Liver (tissue), 9 donors: ENCODE data around the gene RPS6KA2. TPM values are rescaled to one million over a fixed set of nuclear protein-coding genes. Genes with fewer than 3 reads are reported as not detected.

ENCODE experiments used
- DNase-seq: peaks from one replicate; pipeline ENCODE4 v3.0.0-alpha.2; 2017; ENCODE audit warnings: low spot score
- H3K27ac ChIP-seq, 2 donors: one replicate each; pipeline ENCODE4 v1.7.0; 2013; ENCODE audit warnings: inconsistent platforms in 2 of 2, low read length in 2 of 2, control low read depth in 1 of 2, low read depth in 1 of 2, mild to moderate bottlenecking in 1 of 2
- H3K27me3 ChIP-seq, 4 donors: one replicate each; pipeline versions ENCODE4 v1.6.1 to v1.7.0; 2013; ENCODE audit warnings: low read length in 3 of 4, inconsistent platforms in 1 of 4, mild to moderate bottlenecking in 1 of 4, moderate library complexity in 1 of 4; ENCODE audit not compliant: control insufficient read depth in 4 of 4, insufficient read depth in 4 of 4
- H3K36me3 ChIP-seq, 4 donors: one replicate each; pipeline versions ENCODE4 v1.6.1 to v1.7.0; 2013; ENCODE audit warnings: low read length in 3 of 4, mild to moderate bottlenecking in 3 of 4, low read depth in 1 of 4, moderate library complexity in 1 of 4; ENCODE audit not compliant: control insufficient read depth in 4 of 4, insufficient read depth in 3 of 4
- H3K4me1 ChIP-seq, 4 donors: one replicate each; pipeline versions ENCODE4 v1.6.1 to v1.7.0; 2013; ENCODE audit warnings: low read length in 3 of 4, mild to moderate bottlenecking in 3 of 4, moderate library complexity in 1 of 4; ENCODE audit not compliant: control insufficient read depth in 4 of 4, insufficient read depth in 4 of 4
- H3K4me3 ChIP-seq, 3 donors: one replicate each; pipeline versions ENCODE4 v1.6.1 to v1.7.0; 2013; ENCODE audit warnings: low read length in 3 of 3, control low read depth in 1 of 3, low read depth in 1 of 3, mild to moderate bottlenecking in 1 of 3
- H3K9ac ChIP-seq, 2 donors: one replicate each; pipeline ENCODE4 v1.7.0; 2013; ENCODE audit warnings: low read length in 2 of 2, mild to moderate bottlenecking in 2 of 2, moderate library complexity in 2 of 2, control low read depth in 1 of 2, low read depth in 1 of 2
- H3K9me3 ChIP-seq, 4 donors: one replicate each; pipeline versions ENCODE4 v1.6.1 to v1.7.0; 2013; ENCODE audit warnings: low read length in 3 of 4; ENCODE audit not compliant: control insufficient read depth in 4 of 4
- CTCF ChIP-seq: fragments of 150-350 bp; IDR thresholded peaks from 2 replicates; pipeline ENCODE4 v1.5.1; 2017; ENCODE audit warnings: improper control_type of control experiment, low read depth, low read length; ENCODE audit not compliant: missing input control
- EGR1 ChIP-seq, 2 donors: IDR thresholded peaks; 2 replicates each; pipeline ENCODE4 v1.6.1; 2016 to 2018; ENCODE audit warnings: antibody characterized with exemption in 2 of 2, low read depth in 2 of 2
- FOXA1 ChIP-seq: IDR thresholded peaks from 2 replicates; pipeline ENCODE4 v1.6.1; 2016; ENCODE audit warnings: antibody characterized with exemption
- FOXA2 ChIP-seq: IDR thresholded peaks from 2 replicates; pipeline ENCODE4 v1.6.1; 2016; ENCODE audit warnings: antibody characterized with exemption
- GABPA ChIP-seq, 2 donors: IDR thresholded peaks in 1 of 2; conservative IDR thresholded peaks in 1 of 2; 2 replicates each; pipeline ENCODE4 v1.6.1; 2016; ENCODE audit warnings: antibody characterized with exemption in 2 of 2, mild to moderate bottlenecking in 1 of 2, moderate library complexity in 1 of 2
- HNF4A ChIP-seq, 2 donors: conservative IDR thresholded peaks; 2 replicates each; pipeline ENCODE4 v1.6.1; 2016; ENCODE audit warnings: antibody characterized with exemption in 2 of 2, mild to moderate bottlenecking in 2 of 2
- HNF4G ChIP-seq: IDR thresholded peaks from 2 replicates; pipeline ENCODE4 v1.6.1; 2016; ENCODE audit warnings: antibody characterized with exemption
- JUND ChIP-seq, 2 donors: IDR thresholded peaks; 2 replicates each; pipeline ENCODE4 v1.6.1; 2016; ENCODE audit warnings: antibody characterized with exemption in 2 of 2
- MAX ChIP-seq: IDR thresholded peaks from 2 replicates; pipeline ENCODE4 v1.6.1; 2016; ENCODE audit warnings: antibody characterized with exemption
- NR2F2 ChIP-seq: IDR thresholded peaks from 2 replicates; pipeline ENCODE4 v1.6.1; 2016; ENCODE audit warnings: antibody characterized with exemption
- RAD21 ChIP-seq, 2 donors: IDR thresholded peaks; 2 replicates each; pipeline ENCODE4 v1.6.1; 2016; ENCODE audit warnings: antibody characterized with exemption in 2 of 2, mild to moderate bottlenecking in 2 of 2
- RXRA ChIP-seq, 2 donors: IDR thresholded peaks; 2 replicates each; pipeline ENCODE4 v1.6.1; 2017 to 2018; ENCODE audit warnings: antibody characterized with exemption in 2 of 2, mild to moderate bottlenecking in 1 of 2
- SP1 ChIP-seq: IDR thresholded peaks from 2 replicates; pipeline ENCODE4 v1.6.1; 2018; ENCODE audit warnings: antibody characterized with exemption, mild to moderate bottlenecking
- TAF1 ChIP-seq: conservative IDR thresholded peaks from 2 replicates; pipeline ENCODE4 v1.6.1; 2016; ENCODE audit warnings: antibody characterized with exemption, mild to moderate bottlenecking
- YY1 ChIP-seq: IDR thresholded peaks from 2 replicates; pipeline ENCODE4 v1.6.1; 2016; ENCODE audit warnings: antibody characterized with exemption, mild to moderate bottlenecking
- WGBS: extraction: QIAGEN DNeasy Blood & Tissue Kit; methylation state at CpG from one replicate; pipeline ENCODE4 v1.1.7; 2013; 5-methylcytosine and 5-hydroxymethylcytosine counted together
- polyA plus RNA-seq, 2 donors: library from polyadenylated mRNA; stranded (reverse) in 1 of 2; unstranded in 1 of 2; fragments of 200-250 nt in 1 of 2; fragments of >200 nt in 1 of 2; fragmentation: Nextera tagmentation in 1 of 2; extraction: Ambion mirVana in 1 of 2; gene quantifications; one replicate each; pipeline versions ENCODE4 v1.2.1 to v1.2.3, GENCODE V29; 2013 to 2015
- total RNA-seq, 2 donors: library from RNA; depleted of rRNA; stranded (reverse); fragments of >200 nt; gene quantifications; one replicate each; pipeline ENCODE4 v1.2.3, GENCODE V29; 2014
- TF ChIP-seq, protein P1 (sequence below): IDR thresholded peaks from 2 replicates; pipeline ENCODE4 v1.6.1; 2016; ENCODE audit warnings: antibody characterized with exemption
- TF ChIP-seq, protein P2 (sequence below): IDR thresholded peaks from 2 replicates; pipeline ENCODE4 v1.6.1; 2016; ENCODE audit warnings: antibody characterized with exemption, mild to moderate bottlenecking
- TF ChIP-seq, protein P3 (sequence below): IDR thresholded peaks from 2 replicates; pipeline ENCODE4 v1.6.1; 2016; ENCODE audit warnings: antibody characterized with exemption
- donor health status: healthy.
- donor health status: healthy.
- donor health status: healthy.
- donor health status: healthy.
- donor health status: healthy.

The RPS6KA2 gene
- total and polyA plus RNA-seq, 4 donors = 2.5 to 9.0 (median 5.0) TPM

DNA sequence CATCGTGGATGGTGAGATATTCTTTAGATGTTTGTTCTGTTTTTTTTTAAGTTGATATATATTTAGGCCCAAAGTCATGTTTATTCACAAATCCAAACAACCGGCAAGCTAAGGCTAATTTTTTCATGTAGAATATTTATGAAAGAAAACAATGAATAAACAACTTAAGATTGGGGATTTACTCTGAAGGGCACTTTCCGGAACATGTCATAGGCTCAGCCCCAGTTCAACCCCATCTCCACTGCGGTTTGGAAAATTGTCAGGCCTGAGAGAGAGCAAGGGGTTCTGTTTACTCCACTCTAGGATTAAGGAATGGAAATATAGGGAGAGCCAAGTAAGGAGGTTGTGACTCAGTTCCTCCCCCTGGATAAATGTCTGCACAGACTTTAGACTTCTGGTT, 18.3 kb downstream of the RPS6KA2 start:
- no peak overlapping the region for H3K27ac ChIP-seq
- no peaks in the 10 kb centered on the region for H3K27me3 ChIP-seq
- 87% methylated on average over 4 of the region's 4 CpGs for WGBS
- no peak overlapping the region for H3K9ac ChIP-seq
- no peaks in the 10 kb centered on the region for H3K36me3 ChIP-seq
- H3K4me1 ChIP-seq = no peaks in the 10 kb centered on the region
- TF ChIP-seq HNF4A (conservative IDR thresholded peaks at IDR 0.05) = no peak
- no peak for TF ChIP-seq EGR1 (IDR thresholded peaks at IDR 0.05; ENCODE audit: low read depth in 2 of 2)
- no peak for TF ChIP-seq RXRA (IDR thresholded peaks at IDR 0.05)
- TF ChIP-seq HNF4G = no peak
- TF ChIP-seq, protein P1, sequence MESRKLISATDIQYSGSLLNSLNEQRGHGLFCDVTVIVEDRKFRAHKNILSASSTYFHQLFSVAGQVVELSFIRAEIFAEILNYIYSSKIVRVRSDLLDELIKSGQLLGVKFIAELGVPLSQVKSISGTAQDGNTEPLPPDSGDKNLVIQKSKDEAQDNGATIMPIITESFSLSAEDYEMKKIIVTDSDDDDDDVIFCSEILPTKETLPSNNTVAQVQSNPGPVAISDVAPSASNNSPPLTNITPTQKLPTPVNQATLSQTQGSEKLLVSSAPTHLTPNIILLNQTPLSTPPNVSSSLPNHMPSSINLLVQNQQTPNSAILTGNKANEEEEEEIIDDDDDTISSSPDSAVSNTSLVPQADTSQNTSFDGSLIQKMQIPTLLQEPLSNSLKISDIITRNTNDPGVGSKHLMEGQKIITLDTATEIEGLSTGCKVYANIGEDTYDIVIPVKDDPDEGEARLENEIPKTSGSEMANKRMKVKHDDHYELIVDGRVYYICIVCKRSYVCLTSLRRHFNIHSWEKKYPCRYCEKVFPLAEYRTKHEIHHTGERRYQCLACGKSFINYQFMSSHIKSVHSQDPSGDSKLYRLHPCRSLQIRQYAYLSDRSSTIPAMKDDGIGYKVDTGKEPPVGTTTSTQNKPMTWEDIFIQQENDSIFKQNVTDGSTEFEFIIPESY = no peak
- no peak for TF ChIP-seq YY1
- TF ChIP-seq JUND (IDR thresholded peaks at IDR 0.05) = no peak
- TF ChIP-seq RAD21 (IDR thresholded peaks at IDR 0.05) = no peak
- TF ChIP-seq MAX = no peak
- no peak for TF ChIP-seq FOXA1
- TF ChIP-seq TAF1 = no peak
- TF ChIP-seq, protein P2, sequence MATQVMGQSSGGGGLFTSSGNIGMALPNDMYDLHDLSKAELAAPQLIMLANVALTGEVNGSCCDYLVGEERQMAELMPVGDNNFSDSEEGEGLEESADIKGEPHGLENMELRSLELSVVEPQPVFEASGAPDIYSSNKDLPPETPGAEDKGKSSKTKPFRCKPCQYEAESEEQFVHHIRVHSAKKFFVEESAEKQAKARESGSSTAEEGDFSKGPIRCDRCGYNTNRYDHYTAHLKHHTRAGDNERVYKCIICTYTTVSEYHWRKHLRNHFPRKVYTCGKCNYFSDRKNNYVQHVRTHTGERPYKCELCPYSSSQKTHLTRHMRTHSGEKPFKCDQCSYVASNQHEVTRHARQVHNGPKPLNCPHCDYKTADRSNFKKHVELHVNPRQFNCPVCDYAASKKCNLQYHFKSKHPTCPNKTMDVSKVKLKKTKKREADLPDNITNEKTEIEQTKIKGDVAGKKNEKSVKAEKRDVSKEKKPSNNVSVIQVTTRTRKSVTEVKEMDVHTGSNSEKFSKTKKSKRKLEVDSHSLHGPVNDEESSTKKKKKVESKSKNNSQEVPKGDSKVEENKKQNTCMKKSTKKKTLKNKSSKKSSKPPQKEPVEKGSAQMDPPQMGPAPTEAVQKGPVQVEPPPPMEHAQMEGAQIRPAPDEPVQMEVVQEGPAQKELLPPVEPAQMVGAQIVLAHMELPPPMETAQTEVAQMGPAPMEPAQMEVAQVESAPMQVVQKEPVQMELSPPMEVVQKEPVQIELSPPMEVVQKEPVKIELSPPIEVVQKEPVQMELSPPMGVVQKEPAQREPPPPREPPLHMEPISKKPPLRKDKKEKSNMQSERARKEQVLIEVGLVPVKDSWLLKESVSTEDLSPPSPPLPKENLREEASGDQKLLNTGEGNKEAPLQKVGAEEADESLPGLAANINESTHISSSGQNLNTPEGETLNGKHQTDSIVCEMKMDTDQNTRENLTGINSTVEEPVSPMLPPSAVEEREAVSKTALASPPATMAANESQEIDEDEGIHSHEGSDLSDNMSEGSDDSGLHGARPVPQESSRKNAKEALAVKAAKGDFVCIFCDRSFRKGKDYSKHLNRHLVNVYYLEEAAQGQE = no peak
- TF ChIP-seq NR2F2 = no peak
- TF ChIP-seq, protein P3, sequence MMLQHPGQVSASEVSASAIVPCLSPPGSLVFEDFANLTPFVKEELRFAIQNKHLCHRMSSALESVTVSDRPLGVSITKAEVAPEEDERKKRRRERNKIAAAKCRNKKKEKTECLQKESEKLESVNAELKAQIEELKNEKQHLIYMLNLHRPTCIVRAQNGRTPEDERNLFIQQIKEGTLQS = no peak
- TF ChIP-seq CTCF = no peak
- TF ChIP-seq FOXA2 = no peak
- no peak for TF ChIP-seq GABPA (IDR thresholded peaks at IDR 0.05 in 1 of 2, conservative IDR thresholded peaks at IDR 0.05 in 1 of 2)
- TF ChIP-seq SP1 = no peak
- no peak overlapping the region for H3K4me3 ChIP-seq
- H3K9me3 ChIP-seq = no peaks in the 10 kb centered on the region
- DNase-seq = no peak
